IMR-90 (cell line): ENCODE results near the gene PRAMEF33. TPM values are rescaled to one million over a fixed set of nuclear protein-coding genes. Genes with fewer than 3 reads are reported as not detected.
"Not testable (repeated sequence)": the region's sequence is repeated elsewhere in the genome, so short reads cannot be mapped to it uniquely, and the experiment has no call there.

Source experiments
- ATAC-seq: fragments of 200-7000 bp; cut with Tn5 transposase; 2 replicates; pipeline ENCODE4 v1.9.1; 2020; ENCODE audit warnings: low read depth, mild to moderate bottlenecking, moderate library complexity
- BruUV-seq: library from RNA; stranded (reverse); fragments of 400-500 nt; replicated peaks from 2 replicates; lab custom pipeline; 2021; lab: Mats Ljungman, UMichigan
- CTCF ChIA-PET: fragments of 300-600 bp; formaldehyde crosslinking; extraction: SDS; loops from one replicate; lab custom pipeline; 2021; ENCODE audit warnings: antibody characterized with exemption; lab: Yijun Ruan, JAX
- POLR2A ChIA-PET: fragments of 300-600 bp; sonication (Branson Sonifier 250); formaldehyde crosslinking; loops from one replicate; lab custom pipeline; 2022; ENCODE audit warnings: antibody characterized with exemption; ENCODE audit not compliant: unreplicated experiment; lab: Charles Lee
- DNase-seq: peaks from one replicate; pipeline ENCODE4 v3.0.0; 2013
- H2AFZ ChIP-seq: replicated peaks from 2 replicates; pipeline ENCODE3; 2013; ENCODE audit warnings: low read length, mild to moderate bottlenecking; ENCODE audit not compliant: poor library complexity
- H2AK5ac ChIP-seq: 2 replicates; pipeline ENCODE4 v1.6.1; 2013; ENCODE audit warnings: low read depth, low read length, inconsistent platforms
- H2AK9ac ChIP-seq: replicated peaks from 2 replicates; pipeline ENCODE3; 2013; ENCODE audit warnings: mild to moderate bottlenecking, low read depth, low read length, moderate library complexity; ENCODE audit not compliant: poor library complexity
- H2BK120ac ChIP-seq: 2 replicates; pipeline ENCODE4 v1.6.1; 2013; ENCODE audit warnings: low read depth, low read length, inconsistent platforms
- H2BK15ac ChIP-seq: 3 replicates; pipeline ENCODE4 v1.6.1; 2013; ENCODE audit warnings: low read depth, low read length, inconsistent platforms
- H2BK20ac ChIP-seq: 2 replicates; pipeline ENCODE4 v1.6.1; 2013; ENCODE audit warnings: low read depth, mild to moderate bottlenecking, inconsistent platforms, low read length, moderate library complexity
- H2BK5ac ChIP-seq: 2 replicates; pipeline ENCODE4 v1.6.1; 2013; ENCODE audit warnings: mild to moderate bottlenecking, low read depth, low read length, inconsistent platforms; ENCODE audit not compliant: poor library complexity, severe bottlenecking
- H3K14ac ChIP-seq: replicated peaks from 2 replicates; pipeline ENCODE4 v1.6.1; 2013; ENCODE audit warnings: low read depth, low read length, inconsistent platforms
- H3K18ac ChIP-seq: 2 replicates; pipeline ENCODE4 v1.6.1; 2013; ENCODE audit warnings: low read depth, low read length, control low read depth
- H3K23ac ChIP-seq: 2 replicates; pipeline ENCODE4 v1.6.1; 2013; ENCODE audit warnings: low read depth, low read length, inconsistent platforms
- H3K27ac ChIP-seq: 2 replicates; pipeline ENCODE4 v1.5.1; 2013; ENCODE audit warnings: mild to moderate bottlenecking, control low read depth, low read length; ENCODE audit not compliant: insufficient read depth
- H3K27me3 ChIP-seq: 2 replicates; pipeline ENCODE4 v1.6.1; 2013; ENCODE audit warnings: low read length; ENCODE audit not compliant: control insufficient read depth, insufficient read depth
- H3K36me3 ChIP-seq: 2 replicates; pipeline ENCODE4 v1.6.1; 2013; ENCODE audit warnings: low read length, mixed read lengths; ENCODE audit not compliant: control insufficient read depth, insufficient read depth
- H3K4ac ChIP-seq: 2 replicates; pipeline ENCODE4 v1.6.1; 2013; ENCODE audit warnings: low read depth, low read length, inconsistent platforms
- H3K4me1 ChIP-seq: 2 replicates; pipeline ENCODE4 v1.6.1; 2013; ENCODE audit warnings: low read length, mixed read lengths; ENCODE audit not compliant: control insufficient read depth, insufficient read depth
- H3K4me2 ChIP-seq: 2 replicates; pipeline ENCODE4 v1.6.1; 2013; ENCODE audit warnings: low read depth, mild to moderate bottlenecking, control low read depth, low read length, moderate library complexity
- H3K4me3 ChIP-seq: 2 replicates; pipeline ENCODE4 v1.5.1; 2013; ENCODE audit warnings: low read depth, mild to moderate bottlenecking, control low read depth, low read length, moderate library complexity; ENCODE audit not compliant: insufficient read depth
- H3K56ac ChIP-seq: 2 replicates; pipeline ENCODE4 v1.6.1; 2013; ENCODE audit warnings: low read length, inconsistent platforms; ENCODE audit not compliant: insufficient read depth; ENCODE audit errors: extremely low read depth
- H3K79me1 ChIP-seq, 2 experiments: 2 replicates each; pipeline ENCODE4 v1.6.1; 2013; ENCODE audit warnings: low read length in 2 of 2, inconsistent platforms in 1 of 2, low read depth in 1 of 2
- H3K9ac ChIP-seq: 2 replicates; pipeline ENCODE4 v1.6.1; 2013; ENCODE audit warnings: low read depth, low read length, control low read depth
- H3K9me1 ChIP-seq: 2 replicates; pipeline ENCODE4 v1.6.1; 2013; ENCODE audit warnings: low read length, inconsistent platforms; ENCODE audit not compliant: insufficient read depth
- H3K9me3 ChIP-seq: 2 replicates; pipeline ENCODE4 v1.6.1; 2013; ENCODE audit warnings: low read length; ENCODE audit not compliant: control insufficient read depth, insufficient read depth
- H4K20me1 ChIP-seq: 2 replicates; pipeline ENCODE4 v1.6.1; 2013; ENCODE audit warnings: low read length, inconsistent platforms; ENCODE audit not compliant: insufficient read depth
- H4K5ac ChIP-seq: 2 replicates; pipeline ENCODE4 v1.6.1; 2013; ENCODE audit warnings: mild to moderate bottlenecking, low read depth, low read length, control low read depth
- H4K8ac ChIP-seq, 2 experiments: 2 replicates each; pipeline ENCODE4 v1.6.1; 2013; ENCODE audit warnings: low read depth in 2 of 2, low read length in 2 of 2, control low read depth in 1 of 2, inconsistent platforms in 1 of 2
- H4K91ac ChIP-seq: 2 replicates; pipeline ENCODE4 v1.6.1; 2013; ENCODE audit warnings: low read depth, low read length, inconsistent platforms; ENCODE audit not compliant: insufficient read depth
- WGBS, 2 experiments: methylation state at CpG; one replicate each; pipeline versions ENCODE4 v1.1.5 to v1.1.7; 2013; ENCODE audit warnings: missing lambda C conversion rate in 2 of 2; ENCODE audit not compliant: insufficient read length in 1 of 2; ENCODE audit errors: extremely low coverage in 2 of 2; 5-methylcytosine and 5-hydroxymethylcytosine counted together
- dilution Hi-C: fragments of 300-500 bp; cut with HindIII; formaldehyde crosslinking; loops from one replicate; pipeline ENCODE4 v1.14.3; 2018; ENCODE audit warnings: low sequenced_read_pairs; ENCODE audit not compliant: unreplicated experiment
- in situ Hi-C: fragments of 300-500 bp; cut with MboI; formaldehyde crosslinking; loops from 3 replicates; pipeline ENCODE4 v1.14.3; 2019; ENCODE audit warnings: low sequenced_read_pairs, inconsistent platforms, mixed read lengths
- intact Hi-C: fragments of 100-400 bp; cut with micrococcal nuclease; formaldehyde crosslinking; loops from 2 replicates; pipeline ENCODE4 v1.10.0; 2022
- polyA plus RNA-seq, 3 experiments: library from polyadenylated mRNA; depleted of rRNA; stranded (reverse); fragments of >200 nt; gene quantifications; 2 replicates each; pipeline ENCODE4 v1.2.3, GENCODE V29; 2012; ENCODE audit warnings: low replicate concordance in 1 of 3
- total RNA-seq: library from RNA; depleted of rRNA; stranded (reverse); fragments of >200 nt; gene quantifications from 2 replicates; pipeline ENCODE4 v1.2.3, GENCODE V29; 2012

Gene PRAMEF33
- total and polyA plus RNA-seq, 2 of the 4 experiments (the other 2 are of a cell fraction) = not detected

DNA sequence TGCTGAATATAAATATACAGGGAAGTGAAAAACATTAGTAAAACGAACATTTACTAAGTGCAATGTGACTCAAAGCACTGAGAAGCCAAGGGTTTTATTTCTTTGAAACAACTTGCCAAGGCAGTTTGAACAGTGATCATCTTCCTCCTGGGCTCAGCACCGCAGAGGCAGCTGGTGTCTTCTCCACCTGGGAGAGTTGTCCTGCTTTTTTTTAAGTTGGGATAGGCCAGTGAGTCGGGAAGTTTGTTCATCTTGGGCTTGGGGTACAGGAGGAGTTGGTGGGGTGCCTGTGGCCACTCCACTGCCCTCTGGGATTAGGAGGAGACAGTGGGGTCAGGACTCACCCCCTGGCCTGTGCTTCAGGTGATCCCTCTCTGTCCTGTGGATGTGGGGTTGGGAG lies 14.3 kb upstream of the PRAMEF33 start:
- intact Hi-C loops, CTCF ChIA-PET, H3K56ac ChIP-seq, H3K4me3 ChIP-seq, H3K27ac ChIP-seq, H3K9ac ChIP-seq, H3K9me3 ChIP-seq, H2BK20ac ChIP-seq, H3K14ac ChIP-seq, H4K5ac ChIP-seq, H3K4ac ChIP-seq, H3K4me1 ChIP-seq, H3K27me3 ChIP-seq, H3K18ac ChIP-seq, H2BK120ac ChIP-seq, H3K9me1 ChIP-seq, H3K79me1 ChIP-seq, H2AFZ ChIP-seq, BruUV-seq, ATAC-seq, DNase-seq, H4K8ac ChIP-seq, H2AK5ac ChIP-seq, H3K23ac ChIP-seq, in situ Hi-C loops, H4K91ac ChIP-seq, H3K36me3 ChIP-seq, H2BK5ac ChIP-seq, dilution Hi-C loops, H2AK9ac ChIP-seq, H4K20me1 ChIP-seq, H2BK15ac ChIP-seq, POLR2A ChIA-PET, H3K4me2 ChIP-seq: not testable (repeated sequence)
- WGBS, 2 experiments = no CpG with 5 or more reads among the region's 3 CpGs

DNA sequence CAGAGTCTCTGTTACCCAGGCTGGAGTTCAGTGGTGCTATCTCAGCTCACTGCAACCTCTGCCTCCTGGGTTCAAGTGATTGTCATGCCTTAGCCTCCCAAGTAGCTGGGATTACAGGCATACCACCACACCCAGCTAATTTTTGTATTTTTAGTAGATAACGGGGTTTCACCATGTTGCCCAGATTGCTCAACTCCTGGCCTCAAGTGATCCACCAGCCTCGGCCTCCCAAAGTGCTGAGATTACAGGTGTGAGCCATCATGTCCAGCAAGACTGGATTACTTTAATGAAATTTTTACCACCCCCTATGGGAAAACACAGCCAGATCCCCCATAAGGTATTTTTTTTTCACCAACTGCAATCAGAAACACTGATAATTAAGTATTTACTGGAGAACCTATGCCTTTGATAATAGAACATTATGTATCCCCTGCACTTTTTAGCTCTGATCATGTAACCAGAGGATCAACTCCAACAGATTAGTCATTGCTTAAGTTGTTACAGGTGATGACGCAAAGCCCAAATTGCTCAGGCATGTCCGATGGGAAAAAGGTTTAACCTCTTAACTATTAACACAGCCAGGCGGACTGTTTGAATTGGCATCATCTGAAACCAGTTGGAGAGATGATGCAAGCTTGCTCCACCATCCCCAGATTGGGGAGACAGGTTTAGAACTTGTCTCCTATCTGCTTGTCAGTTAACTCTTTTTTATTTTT lies 6.0 kb upstream of the PRAMEF33 start:
- H2BK20ac ChIP-seq, H3K9ac ChIP-seq, H2BK5ac ChIP-seq, H4K20me1 ChIP-seq, DNase-seq, CTCF ChIA-PET, H3K23ac ChIP-seq, H2BK15ac ChIP-seq, H4K8ac ChIP-seq, H3K4me3 ChIP-seq, H3K4me2 ChIP-seq, H3K36me3 ChIP-seq, H4K5ac ChIP-seq, H3K9me1 ChIP-seq, H3K4me1 ChIP-seq, H3K18ac ChIP-seq, H3K56ac ChIP-seq, BruUV-seq, H2AFZ ChIP-seq, ATAC-seq, H4K91ac ChIP-seq, in situ Hi-C loops, H3K9me3 ChIP-seq, H3K14ac ChIP-seq, H3K27ac ChIP-seq, H2AK9ac ChIP-seq, POLR2A ChIA-PET, H3K4ac ChIP-seq, intact Hi-C loops, dilution Hi-C loops, H2BK120ac ChIP-seq, H2AK5ac ChIP-seq, H3K79me1 ChIP-seq, H3K27me3 ChIP-seq: not testable (repeated sequence)
- WGBS, 2 experiments = no CpG with 5 or more reads among the region's 5 CpGs
